H54 (cell line): ENCODE measurements around the gene SPON1.
"Not testable (repeated sequence)": the region's sequence is repeated elsewhere in the genome, so short reads cannot be mapped to it uniquely, and the experiment has no call there.

ENCODE experiments used
- DNase-seq: peaks from one replicate; pipeline ENCODE4 v3.0.0; 2011; ENCODE audit warnings: low spot score, mixed read lengths; ENCODE audit not compliant: insufficient read length
- FAIRE-seq: peaks from 3 replicates; lab custom pipeline; 2011; peaks lifted over from hg19 to GRCh38; lab: Jason Lieb, UNC
- POLR2A ChIP-seq: IDR thresholded peaks from 2 replicates; pipeline ENCODE4 v1.6.1; 2011; ENCODE audit warnings: low read depth, mild to moderate bottlenecking, low read length

The SPON1 gene

GRCh38 chr11:13974631-13975030 is 12.1 kb downstream of the SPON1 start:
- no peak for TF ChIP-seq POLR2A
- DNase-seq, result no peak
- no peak for FAIRE-seq

GRCh38 chr11:13983081-13983751 is 20.7 kb downstream of the SPON1 start:
- TF ChIP-seq POLR2A, result no peak
- FAIRE-seq, result no peak

GRCh38 chr11:13984616-13985450 is 22.3 kb downstream of the SPON1 start:
- FAIRE-seq, result peak; percentile 82
- DNase-seq, result peak; percentile 51
- TF ChIP-seq POLR2A, result no peak

More at GRCh38 chr11:13983081-13983751, 20.7 kb downstream of the SPON1 start:
- no peak for DNase-seq

- not testable (repeated sequence) for FAIRE-seq
Observed at GRCh38 chr11:13986695-13987094, 24.2 kb downstream of the SPON1 start.

GRCh38 chr11:13992158-13992856 is 29.8 kb downstream of the SPON1 start:
- DNase-seq, FAIRE-seq: not testable (repeated sequence)

More at GRCh38 chr11:13986695-13987094, 24.2 kb downstream of the SPON1 start:
- not testable (repeated sequence) for DNase-seq

- DNase-seq (no peak), FAIRE-seq (no peak)
Observed at GRCh38 chr11:13993096-13993765, 30.7 kb downstream of the SPON1 start.

GRCh38 chr11:13997881-13998280 is 35.4 kb downstream of the SPON1 start:
- no peak for TF ChIP-seq POLR2A
- FAIRE-seq (no peak), DNase-seq (no peak)

More at GRCh38 chr11:13993096-13993765, 30.7 kb downstream of the SPON1 start:
- TF ChIP-seq POLR2A, result no peak

- DNase-seq, result no peak
- FAIRE-seq, result no peak
- TF ChIP-seq POLR2A, result no peak
Observed at GRCh38 chr11:13999704-14000103, 37.2 kb downstream of the SPON1 start.

- TF ChIP-seq POLR2A, result no peak
- DNase-seq (no peak), FAIRE-seq (no peak)
Observed at GRCh38 chr11:14001597-14001996, 39.1 kb downstream of the SPON1 start.

GRCh38 chr11:14007566-14007965 is 45.0 kb downstream of the SPON1 start:
- no peak for FAIRE-seq
- DNase-seq, result no peak
- no peak for TF ChIP-seq POLR2A

- no peak for DNase-seq
- TF ChIP-seq POLR2A, result no peak
- FAIRE-seq, result no peak
Observed at GRCh38 chr11:14010665-14011064, 48.1 kb downstream of the SPON1 start.

- DNase-seq (peak; percentile 18), FAIRE-seq (no peak)
- no peak for TF ChIP-seq POLR2A
Observed at GRCh38 chr11:14012846-14013245, 50.3 kb downstream of the SPON1 start.

- FAIRE-seq (peak; percentile 77), DNase-seq (peak; percentile 30)
- no peak for TF ChIP-seq POLR2A
Observed at GRCh38 chr11:14015711-14016110, 53.2 kb downstream of the SPON1 start.
